HG03342 (cell line): ENCODE results near the gene KCNQ1OT1.

Experiments used
- ATAC-seq: cut with Tn5 transposase; IDR thresholded peaks from one replicate; pipeline ENCODE4 v1.9.1; 2021; ENCODE audit warnings: mild to moderate bottlenecking, moderate library complexity; ENCODE audit not compliant: unreplicated experiment

Gene KCNQ1OT1

GRCh38 chr11:2612884-2613571, 86.8 kb downstream of the KCNQ1OT1 start:
- ATAC-seq, result no peak

DNA sequence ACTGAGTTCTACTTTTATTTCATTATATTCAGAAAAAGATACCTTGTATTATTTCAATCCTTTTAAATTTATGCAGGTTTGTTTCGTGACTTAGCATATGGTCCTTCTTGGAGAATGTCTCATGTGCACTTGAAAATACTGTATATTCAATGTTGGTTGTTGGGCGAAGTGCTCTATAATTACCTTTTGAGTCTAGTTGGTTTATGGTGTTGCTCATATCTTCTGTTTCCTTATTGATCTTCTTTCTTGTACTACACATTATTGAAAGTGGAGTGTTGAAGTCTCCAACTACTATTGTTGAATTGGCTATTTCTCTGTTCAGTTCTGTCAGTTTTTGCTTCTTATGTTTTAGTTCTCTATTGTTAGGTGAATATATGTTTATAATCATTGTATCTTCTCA, 90.4 kb downstream of the KCNQ1OT1 start:
- ATAC-seq, result no peak

DNA sequence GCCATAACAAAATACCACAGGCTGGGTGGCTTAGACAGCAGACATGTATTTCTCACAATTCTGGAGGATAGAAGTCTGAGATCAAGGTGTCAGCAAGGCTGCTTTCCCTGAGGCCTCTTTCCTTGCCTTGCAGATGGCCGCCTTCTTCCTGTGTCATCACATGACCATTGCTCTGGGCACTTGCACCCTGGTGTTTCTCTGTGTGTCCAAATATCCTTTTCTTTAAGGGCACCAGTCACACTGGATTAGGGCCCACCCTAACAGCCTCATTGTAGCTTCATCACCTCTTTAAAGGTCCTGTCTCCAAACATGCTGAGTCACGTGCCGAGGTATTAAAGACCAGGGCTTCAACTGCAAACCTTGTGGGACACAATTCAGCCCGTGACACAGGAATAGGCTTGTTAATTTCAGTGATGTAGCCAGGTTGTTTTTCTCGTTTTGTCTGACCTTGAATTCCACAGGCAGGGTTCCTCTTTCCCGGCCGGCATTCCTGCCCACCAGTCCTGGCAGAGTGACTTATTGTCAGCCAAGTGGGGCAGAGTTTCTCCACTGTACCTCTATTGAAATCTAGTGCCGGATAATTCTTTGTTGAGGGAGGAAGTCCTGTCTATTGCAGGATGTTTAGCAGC, 100.1 kb downstream of the KCNQ1OT1 start:
- no peak for ATAC-seq

- ATAC-seq, result no peak
Measured at GRCh38 chr11:2595204-2595603, 104.6 kb downstream of the KCNQ1OT1 start.

DNA sequence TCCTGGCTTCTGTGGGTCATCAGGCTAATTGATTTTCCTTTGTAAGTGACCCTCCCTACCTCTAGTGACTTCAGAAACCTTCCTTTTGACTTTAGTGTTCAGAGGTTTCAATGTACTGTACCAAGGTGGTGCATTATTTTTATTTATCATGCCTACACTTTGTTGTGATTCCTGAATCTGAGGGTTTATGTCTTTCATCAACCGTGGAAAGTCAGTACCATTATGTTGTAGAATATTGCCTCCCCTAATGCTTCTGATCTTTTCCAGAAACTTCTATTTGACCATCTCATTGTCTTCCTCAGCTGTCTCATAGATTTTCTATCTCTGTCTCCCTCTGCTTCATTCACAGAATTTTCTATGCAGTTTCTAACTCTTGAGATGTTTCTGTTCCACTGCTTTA, 105.5 kb downstream of the KCNQ1OT1 start:
- ATAC-seq, result no peak

DNA sequence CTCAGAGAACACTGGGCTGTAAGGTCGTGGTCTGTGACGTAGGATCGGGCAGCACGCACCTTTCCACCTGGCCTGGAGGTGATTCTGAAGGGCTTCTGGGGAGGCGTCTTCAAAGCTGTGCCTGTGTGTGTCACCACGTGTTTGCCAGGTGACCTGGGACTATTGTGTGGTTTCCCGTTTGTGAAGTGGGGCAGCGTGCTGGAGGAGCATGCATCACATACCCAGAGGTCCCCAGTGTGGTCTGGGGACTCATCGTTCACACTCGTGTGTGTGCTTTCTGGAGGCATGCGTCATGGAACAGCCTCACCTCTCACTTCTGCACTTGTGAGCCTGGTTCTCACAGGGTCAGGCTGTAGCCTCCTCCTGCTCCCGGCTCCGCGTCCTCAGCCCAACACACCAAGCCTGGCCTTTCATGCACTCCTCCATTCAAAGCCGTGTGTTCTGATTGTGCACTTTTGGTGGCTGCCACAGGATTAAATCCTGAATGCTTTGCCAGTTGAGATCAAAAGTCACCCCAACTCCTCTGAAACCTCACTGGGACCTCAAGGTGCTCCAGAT, 106.3 kb downstream of the KCNQ1OT1 start:
- ATAC-seq, result no peak

DNA sequence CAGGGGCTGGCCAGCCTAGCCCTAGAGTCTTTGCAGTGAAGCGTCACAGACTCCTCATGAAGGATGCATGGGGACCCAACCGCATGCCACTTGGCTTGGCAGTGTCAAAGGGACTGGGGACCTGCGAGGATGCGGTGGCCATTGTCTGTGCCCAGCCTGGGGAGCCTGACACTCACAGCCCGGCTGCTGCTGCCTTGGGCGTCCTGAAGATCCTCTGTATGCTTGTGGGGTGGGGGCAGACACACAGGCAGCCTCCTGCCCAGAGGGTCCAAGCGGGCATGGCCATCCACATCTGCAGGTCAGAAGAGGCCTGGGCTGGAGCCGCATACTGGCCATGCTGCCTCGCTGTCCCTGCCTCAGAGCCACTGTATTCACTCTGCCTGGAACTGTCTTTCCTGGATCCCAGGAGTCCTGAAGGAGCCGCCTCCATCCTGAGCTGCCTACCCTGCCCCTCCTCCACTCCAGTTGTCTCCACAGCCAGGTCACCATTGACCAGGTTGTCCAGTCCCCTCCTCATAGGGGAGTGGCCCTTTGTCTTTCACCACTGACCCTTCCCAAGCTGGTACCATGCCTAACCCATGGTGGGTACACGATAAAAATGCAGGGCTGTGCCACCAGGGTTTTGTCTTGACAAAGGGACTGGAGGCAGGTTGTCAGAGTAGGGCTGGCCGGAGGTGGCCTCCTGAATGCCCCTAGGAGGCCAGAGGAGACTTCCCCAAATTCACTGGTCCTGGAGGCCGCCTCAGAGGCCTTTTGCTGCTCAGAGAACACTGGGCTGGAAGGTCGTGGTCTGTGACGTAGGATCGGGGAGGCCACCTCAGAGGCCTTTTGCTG, 107.0 kb downstream of the KCNQ1OT1 start:
- ATAC-seq, result no peak

DNA sequence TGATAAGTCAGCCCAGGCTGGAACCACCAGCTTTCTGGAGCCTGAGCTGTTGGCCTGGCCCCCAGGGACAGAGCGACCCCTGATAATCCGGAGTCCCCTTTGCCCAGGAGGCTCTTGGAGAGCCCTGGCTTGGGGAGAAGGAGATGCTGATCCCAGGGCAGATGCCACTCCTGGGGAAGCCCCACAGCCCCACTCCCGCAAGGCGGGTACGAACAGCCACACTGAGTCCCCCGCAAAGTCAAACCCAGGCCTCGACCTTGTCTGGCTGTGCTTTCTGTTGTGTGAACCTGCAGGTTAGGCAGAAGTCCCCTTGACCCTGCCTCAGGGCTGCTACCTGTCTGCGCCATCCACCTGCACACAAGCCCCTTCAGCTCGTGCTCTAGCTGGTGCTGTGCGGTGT, 108.0 kb downstream of the KCNQ1OT1 start:
- no peak for ATAC-seq

DNA sequence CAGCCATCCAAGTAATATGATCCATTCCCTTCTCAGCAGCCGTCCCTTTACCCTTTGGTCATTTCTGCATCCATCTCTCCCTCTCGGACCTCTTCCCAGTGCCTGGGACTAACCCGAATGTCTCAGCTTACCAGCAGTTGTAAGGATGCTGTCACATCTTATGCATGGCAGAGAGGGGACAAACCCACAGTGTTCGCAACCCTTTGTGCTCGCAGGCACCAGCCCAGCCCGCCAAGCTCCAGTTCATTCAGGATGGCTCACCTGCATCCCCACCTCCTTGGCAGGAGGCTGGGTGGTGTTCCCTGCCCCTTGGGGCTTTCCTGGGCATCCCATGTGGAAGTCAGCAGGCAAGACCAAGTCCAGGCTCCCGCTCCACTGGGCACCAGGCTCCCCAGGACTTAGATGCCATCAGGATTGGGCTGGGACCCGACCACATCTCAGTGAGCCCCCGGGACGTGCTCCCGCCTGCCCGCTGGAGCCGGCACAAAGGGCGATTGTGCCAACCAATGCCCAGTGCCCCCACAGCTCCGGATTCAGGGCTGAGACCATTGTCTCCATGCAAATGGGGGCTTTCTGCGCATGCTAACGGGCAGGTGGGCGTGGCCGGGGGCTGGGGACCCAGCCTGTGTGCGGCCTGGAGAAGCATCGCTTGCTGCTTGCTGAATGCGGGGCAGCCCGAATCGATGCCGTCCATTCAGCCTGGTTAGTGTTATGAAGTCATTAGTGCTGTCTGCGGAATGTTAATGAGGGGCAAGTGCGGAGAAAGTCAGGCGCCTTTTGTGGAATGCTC, 108.6 kb downstream of the KCNQ1OT1 start:
- ATAC-seq, result no peak

DNA sequence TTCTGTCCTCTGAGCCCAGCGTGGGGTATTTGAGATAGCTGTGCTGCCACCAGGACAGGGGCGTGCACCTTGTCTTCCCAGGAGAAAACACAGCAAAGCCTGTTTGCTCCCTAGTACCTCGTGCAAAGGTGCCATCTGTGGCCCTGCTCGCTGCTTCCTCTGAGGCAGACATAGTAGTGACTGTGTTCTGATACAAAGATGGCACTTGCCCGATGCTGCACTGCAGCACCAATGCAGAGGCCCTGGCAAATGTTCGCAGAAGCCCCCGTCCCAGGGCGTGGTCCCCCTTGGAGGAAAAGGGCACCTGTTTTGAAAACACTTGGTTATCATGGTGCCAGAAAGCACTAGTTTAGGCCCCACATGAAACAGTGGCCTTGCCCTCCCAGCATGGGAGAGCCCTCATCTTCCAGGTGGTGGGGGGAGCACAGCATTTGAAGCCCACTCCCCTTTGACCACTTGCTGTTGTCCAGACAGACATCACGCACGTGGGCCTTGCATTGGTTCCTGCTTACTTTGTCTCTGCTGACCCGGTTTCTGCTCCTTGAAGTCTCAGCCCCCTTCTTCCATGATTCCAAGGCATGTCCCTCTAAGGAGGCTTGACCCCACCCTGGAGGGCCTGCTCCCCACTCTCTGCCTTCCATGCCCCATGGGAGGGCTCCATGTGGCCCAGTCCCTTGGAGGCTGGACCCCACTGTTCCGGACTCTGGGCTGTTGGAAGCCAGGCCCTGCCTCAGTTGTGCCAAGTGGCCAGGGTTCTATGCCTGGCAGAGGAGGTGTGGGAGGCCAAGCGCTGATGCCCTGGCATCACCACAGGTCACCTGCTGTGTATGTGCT, 109.4 kb downstream of the KCNQ1OT1 start:
- no peak for ATAC-seq

GRCh38 chr11:2589538-2589934, 110.3 kb downstream of the KCNQ1OT1 start:
- no peak for ATAC-seq

DNA sequence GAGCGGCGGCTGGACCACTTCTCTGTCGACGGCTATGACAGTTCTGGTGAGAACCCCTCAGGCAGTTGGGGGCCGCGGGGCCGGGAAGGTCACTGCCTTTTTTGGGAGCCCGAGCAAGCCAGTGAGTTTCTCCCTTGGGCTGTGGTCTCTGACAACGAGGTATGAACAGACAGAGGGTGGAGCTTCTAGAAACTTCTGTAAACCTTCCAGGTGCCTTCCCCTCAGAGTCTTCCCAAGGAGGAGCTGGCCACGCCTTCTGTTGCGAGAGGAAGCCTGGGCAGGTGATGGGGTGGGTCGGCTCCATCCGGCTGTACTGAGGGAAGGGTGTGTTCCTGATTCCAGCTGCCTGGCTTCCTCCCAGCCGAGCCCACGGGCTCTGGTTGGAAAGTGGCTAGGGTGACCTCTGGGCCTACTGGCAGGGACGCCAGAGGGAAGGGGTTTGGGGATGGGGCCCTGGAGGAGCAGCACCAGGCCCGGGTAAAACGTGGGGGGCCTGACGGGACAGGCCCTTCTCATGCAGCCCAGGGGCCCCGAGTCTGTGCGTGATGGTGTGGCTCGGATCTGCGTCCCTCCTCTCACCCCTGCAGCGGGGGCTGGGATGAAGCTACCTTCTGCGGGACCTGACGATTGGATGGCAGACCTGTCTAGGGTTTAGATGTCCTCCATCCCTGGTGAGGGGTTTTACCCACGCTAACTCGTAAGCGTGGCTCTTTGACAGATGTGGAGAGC, 110.8 kb downstream of the KCNQ1OT1 start:
- ATAC-seq, result no peak

GRCh38 chr11:2587976-2588748, 111.6 kb downstream of the KCNQ1OT1 start:
- no peak for ATAC-seq

DNA sequence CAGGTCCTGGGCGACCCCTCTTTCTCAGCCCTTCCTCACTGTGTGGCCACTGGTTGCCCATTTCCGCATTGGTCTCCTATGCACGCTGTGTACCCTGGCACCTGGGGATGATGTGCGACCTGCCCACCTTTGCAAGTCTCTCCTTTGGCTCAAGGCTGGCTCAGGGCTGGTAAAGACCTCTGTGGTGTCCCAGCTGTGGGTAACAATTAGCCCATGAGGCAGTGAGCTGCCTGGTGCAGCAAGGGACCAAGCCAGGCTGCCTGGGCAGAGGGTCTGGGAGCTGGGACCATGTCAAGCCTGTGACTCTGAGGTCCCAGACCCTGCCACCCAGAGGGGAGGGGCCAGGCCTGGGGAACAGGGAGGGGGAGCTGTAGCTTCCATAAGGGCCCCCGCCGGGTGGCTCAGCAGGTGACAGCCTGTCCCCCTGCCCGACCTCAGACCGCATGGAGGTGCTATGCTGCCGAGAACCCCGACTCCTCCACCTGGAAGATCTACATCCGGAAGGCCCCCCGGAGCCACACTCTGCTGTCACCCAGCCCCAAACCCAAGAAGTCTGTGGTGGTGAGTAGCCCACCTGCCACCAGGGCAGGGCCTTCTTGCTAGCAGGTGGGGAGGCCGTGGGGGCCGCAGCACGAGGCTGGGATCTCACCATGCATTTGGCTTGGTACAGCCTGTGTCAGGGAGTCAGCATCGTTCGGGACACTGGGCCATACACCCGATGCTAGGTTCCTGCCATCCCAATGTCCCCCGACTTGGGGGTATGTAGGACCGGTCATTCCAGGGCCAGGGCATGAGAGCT, 112.5 kb downstream of the KCNQ1OT1 start:
- ATAC-seq, result no peak

DNA sequence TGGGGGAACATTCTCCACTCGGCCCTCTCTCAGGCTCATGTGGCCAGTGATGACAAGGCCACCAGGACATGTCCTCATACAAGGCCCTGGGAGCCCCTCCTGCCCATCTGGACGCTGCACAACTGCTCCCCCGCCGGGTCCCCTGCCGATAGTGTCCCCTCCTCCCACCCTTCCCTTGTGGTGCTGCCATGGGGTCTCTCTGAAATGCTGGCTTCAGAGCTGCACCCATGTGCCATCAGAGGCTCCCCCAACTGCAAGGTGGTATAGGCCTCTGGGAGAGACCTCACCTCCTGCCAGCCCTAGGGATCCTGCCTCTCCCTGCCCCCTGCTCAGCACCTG, 113.0 kb downstream of the KCNQ1OT1 start:
- ATAC-seq, result no peak

DNA sequence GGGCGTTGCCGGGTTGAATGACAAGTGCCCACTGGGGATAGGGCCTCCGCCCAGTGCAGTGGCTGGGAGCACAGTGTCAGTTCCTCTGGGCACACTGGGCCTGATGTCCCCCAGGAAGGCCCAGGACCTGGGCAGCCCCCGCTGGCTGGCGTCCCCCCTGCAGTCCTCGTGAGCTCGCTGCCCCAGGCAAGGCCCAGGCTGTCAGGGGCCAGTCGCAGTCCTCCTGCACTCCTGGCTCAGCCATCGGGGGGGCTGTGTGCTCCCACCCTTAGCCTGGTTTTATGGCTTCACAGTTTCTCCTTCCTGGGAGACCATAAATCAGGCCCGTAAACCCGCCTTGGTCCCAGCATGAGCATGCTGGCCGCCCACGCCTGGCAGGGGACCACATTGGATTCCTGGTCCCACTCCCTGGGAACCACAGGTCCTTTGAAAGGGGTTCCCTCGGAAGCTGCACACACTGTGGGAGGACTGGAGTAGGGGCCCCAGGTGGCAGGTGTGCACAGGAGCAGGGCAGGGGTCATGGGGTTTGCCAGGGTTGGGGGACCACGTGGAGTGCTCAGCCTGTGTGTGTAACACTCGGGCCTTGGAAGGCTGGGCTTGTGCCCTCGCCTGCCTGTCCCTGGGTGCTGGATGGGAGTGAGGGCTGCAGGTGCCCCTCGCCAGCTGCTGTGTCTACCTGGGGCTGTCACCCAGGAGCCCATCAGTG, 113.6 kb downstream of the KCNQ1OT1 start:
- no peak for ATAC-seq

- ATAC-seq, result no peak
Measured at GRCh38 chr11:2585566-2586086, 114.2 kb downstream of the KCNQ1OT1 start.
